ENCODE results near the gene PANX3. TPM values are rescaled to one million over a fixed set of nuclear protein-coding genes. Genes with fewer than 3 reads are reported as not detected.
"Not testable (repeated sequence)": the region's sequence is repeated elsewhere in the genome, so short reads cannot be mapped to it uniquely, and the experiment has no call there.

Gene PANX3
- total and polyA plus RNA-seq, 10 of the 15 experiments (the other 5 are each of a cell fraction or from before 2014, with no cell fraction given) = not detected

- WGBS (ENCODE audit: insufficient coverage, insufficient replicate concordance, low lambda C conversion rate, missing lambda C conversion rate) = 27% methylated on average over 3 of the region's 3 CpGs
- H2AFZ ChIP-seq (ENCODE audit: control insufficient read depth, low read depth, low read length) = no peak overlapping the region
- no peaks in the 10 kb centered on the region; a peak in 1 of 4 replicates for H3K27me3 ChIP-seq (replicated peaks in 1 of 2; ENCODE audit: control insufficient read depth in 2 of 2, insufficient read depth in 2 of 2, low read length in 1 of 2)
- no peak for DNase-seq (ENCODE audit: low read depth, low spot score)
- ATAC-seq = no peak
- TF ChIP-seq TCF3 (IDR thresholded peaks at IDR 0.05; ENCODE audit: borderline replicate concordance, insufficient read depth, low read depth, low read length) (0 out of 2 replicates have a peak, but pooled peaks have one; percentile 27), BCL3 (IDR thresholded peaks at IDR 0.05; ENCODE audit: borderline replicate concordance, insufficient read depth, low read depth, low read length, poor library complexity, severe bottlenecking) (peak; percentile 58)
- TF ChIP-seq, protein P1, sequence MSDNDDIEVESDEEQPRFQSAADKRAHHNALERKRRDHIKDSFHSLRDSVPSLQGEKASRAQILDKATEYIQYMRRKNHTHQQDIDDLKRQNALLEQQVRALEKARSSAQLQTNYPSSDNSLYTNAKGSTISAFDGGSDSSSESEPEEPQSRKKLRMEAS (IDR thresholded peaks at IDR 0.05; ENCODE audit: low read depth, low read length) = no peak
- in situ Hi-C loops (cut with MboI) (no loop called here), intact Hi-C loops (cut with micrococcal nuclease; ENCODE audit: unreplicated experiment) (no loop called here)
- no TSS peak for BruUV-seq (replicated peaks)
- H3K9ac ChIP-seq (ENCODE audit: control insufficient read depth, insufficient read depth, low read length) = no peak overlapping the region
- FAIRE-seq = no peak
- RAD21 ChIA-PET (ENCODE audit: unreplicated experiment) = no interaction called here
- POLR2A ChIA-PET = no interaction called here
- H3K27ac ChIP-seq (ENCODE audit: control insufficient read depth, insufficient read depth) = no peak overlapping the region
- H3K4me1 ChIP-seq (ENCODE audit: control insufficient read depth, insufficient read depth, low read length) = no peaks in the 10 kb centered on the region
- no peaks in the 10 kb centered on the region for H3K9me3 ChIP-seq (replicated peaks; ENCODE audit: control insufficient read depth, insufficient read depth, low read length)
- SMC1A ChIA-PET (ENCODE audit: uncharacterized antibody, unreplicated experiment) = interaction anchor here (0.6 kb wide), 1 partner anchor 38 kb away, joined by 4 read pairs; no protein-coding TSS in a partner anchor
- no peak overlapping the region for H3K4me3 ChIP-seq
- CTCF ChIA-PET = interaction anchor here (0.9 to 1.2 kb wide), 3 partner anchors 42 to 531 kb away, joined by 3 read pairs; no protein-coding TSS in a partner anchor
- H3K36me3 ChIP-seq (ENCODE audit: control insufficient read depth in 2 of 2, insufficient read depth in 2 of 2, low read length in 1 of 2) = no peaks in the 10 kb centered on the region
- H3K4me2 ChIP-seq (ENCODE audit: control insufficient read depth, insufficient read depth) = no peak overlapping the region
- H3K79me2 ChIP-seq (ENCODE audit: control insufficient read depth, insufficient read depth, low read length) = no peaks in the 10 kb centered on the region
- no peaks in the 10 kb centered on the region for H4K20me1 ChIP-seq (ENCODE audit: control insufficient read depth, insufficient read depth)
Observed at GRCh38 chr11:124602193-124602592, 9.0 kb upstream of the PANX3 start.

GRCh38 chr11:124602723-124603122 lies 8.5 kb upstream of the PANX3 start:
- H3K4me3 ChIP-seq; DNase-seq (ENCODE audit: low read depth, low spot score); H3K4me2 ChIP-seq (ENCODE audit: control insufficient read depth, insufficient read depth); BruUV-seq (replicated peaks); CTCF ChIA-PET; H3K36me3 ChIP-seq (ENCODE audit: control insufficient read depth in 2 of 2, insufficient read depth in 2 of 2, low read length in 1 of 2); intact Hi-C loops (cut with micrococcal nuclease; ENCODE audit: unreplicated experiment); ATAC-seq; H2AFZ ChIP-seq (ENCODE audit: control insufficient read depth, low read depth, low read length); H4K20me1 ChIP-seq (ENCODE audit: control insufficient read depth, insufficient read depth); SMC1A ChIA-PET (ENCODE audit: uncharacterized antibody, unreplicated experiment); H3K27ac ChIP-seq (ENCODE audit: control insufficient read depth, insufficient read depth); H3K79me2 ChIP-seq (ENCODE audit: control insufficient read depth, insufficient read depth, low read length); H3K4me1 ChIP-seq (ENCODE audit: control insufficient read depth, insufficient read depth, low read length); H3K9ac ChIP-seq (ENCODE audit: control insufficient read depth, insufficient read depth, low read length); H3K27me3 ChIP-seq (replicated peaks in 1 of 2; ENCODE audit: control insufficient read depth in 2 of 2, insufficient read depth in 2 of 2, low read length in 1 of 2); in situ Hi-C loops (cut with MboI); RAD21 ChIA-PET (ENCODE audit: unreplicated experiment); H3K9me3 ChIP-seq (replicated peaks; ENCODE audit: control insufficient read depth, insufficient read depth, low read length); POLR2A ChIA-PET; FAIRE-seq: not testable (repeated sequence)
- 36% methylated on average over 3 of the region's 3 CpGs for WGBS (ENCODE audit: insufficient coverage, insufficient replicate concordance, low lambda C conversion rate, missing lambda C conversion rate)

Data from GM12878 (cell line).